WTC11 (cell line): ENCODE measurements around the gene DCUN1D3. TPM values are rescaled to one million over a fixed set of nuclear protein-coding genes. Genes with fewer than 3 reads are reported as not detected.

Experiments
- ATAC-seq: fragments of 200-7000 bp; cut with Tn5 transposase; 2 replicates; pipeline ENCODE4 v1.10.0; 2021; ENCODE audit warnings: mild to moderate bottlenecking, moderate library complexity
- CTCF ChIA-PET: fragments of 300-600 bp; sonication (Branson Sonifier 250); formaldehyde crosslinking; loops from one replicate; lab custom pipeline; 2021; ENCODE audit warnings: antibody characterized with exemption; lab: Charles Lee
- POLR2A ChIA-PET: fragments of 350-600 bp; sonication (Branson Sonifier 250); formaldehyde crosslinking; loops from one replicate; lab custom pipeline; 2021; ENCODE audit warnings: antibody characterized with exemption; lab: Charles Lee
- DNase-seq: peaks from one replicate; pipeline ENCODE4 v3.0.0; 2021; ENCODE audit warnings: low spot score
- H3K27ac Mint-ChIP-seq: 2 replicates; pipeline ENCODE4 v1.8.0; 2021; ENCODE audit warnings: mixed read lengths
- H3K27me3 Mint-ChIP-seq: 2 replicates; pipeline ENCODE4 v1.8.0; 2021; ENCODE audit warnings: low read depth, mild to moderate bottlenecking, moderate library complexity, mixed read lengths
- H3K36me3 Mint-ChIP-seq: 2 replicates; pipeline ENCODE4 v1.8.0; 2021; ENCODE audit warnings: mixed read lengths
- H3K4me1 Mint-ChIP-seq: 2 replicates; pipeline ENCODE4 v1.8.0; 2022; ENCODE audit warnings: mixed read lengths
- H3K4me3 Mint-ChIP-seq: 2 replicates; pipeline ENCODE4 v1.8.0; 2021; ENCODE audit warnings: mild to moderate bottlenecking, moderate library complexity, mixed read lengths
- H3K9me3 Mint-ChIP-seq: 2 replicates; pipeline ENCODE4 v1.8.0; 2021; ENCODE audit warnings: mixed read lengths
- CBFB ChIP-seq: sonication (generic); formaldehyde crosslinking; IDR thresholded peaks from 2 replicates; pipeline ENCODE4 v1.8.1; 2022; ENCODE audit warnings: mild to moderate bottlenecking, low read depth, missing genetic modification reagents
- ETV6 ChIP-seq: sonication (generic); formaldehyde crosslinking; IDR thresholded peaks from 2 replicates; pipeline ENCODE4 v1.8.1; 2022; ENCODE audit warnings: mild to moderate bottlenecking, missing genetic modification reagents
- IRF2 ChIP-seq: sonication (generic); formaldehyde crosslinking; IDR thresholded peaks from 2 replicates; pipeline ENCODE4 v1.8.0; 2022; ENCODE audit warnings: low read depth, missing genetic modification reagents, borderline replicate concordance
- NR3C1 ChIP-seq: sonication (generic); formaldehyde crosslinking; conservative IDR thresholded peaks from 2 replicates; pipeline ENCODE4 v1.8.1; 2023; ENCODE audit warnings: low read depth, mild to moderate bottlenecking, missing genetic modification reagents
- OVOL2 ChIP-seq: fragments of 250-450 bp; sonication (Bioruptor Pico); IDR thresholded peaks from 2 replicates; pipeline ENCODE4 v1.9.0; 2021; ENCODE audit warnings: mild to moderate bottlenecking, borderline replicate concordance
- RORB ChIP-seq: fragments of 250-450 bp; sonication (Bioruptor Pico); IDR thresholded peaks from 2 replicates; pipeline ENCODE4 v1.9.0; 2021; ENCODE audit warnings: mild to moderate bottlenecking
- SMAD3 ChIP-seq: sonication (generic); formaldehyde crosslinking; IDR thresholded peaks from 2 replicates; pipeline ENCODE4 v1.8.0; 2022; ENCODE audit warnings: missing genetic modification reagents, mild to moderate bottlenecking, borderline replicate concordance
- SP1 ChIP-seq: sonication (generic); formaldehyde crosslinking; conservative IDR thresholded peaks from 2 replicates; pipeline ENCODE4 v1.8.1; 2022; ENCODE audit warnings: missing genetic modification reagents
- TEAD1 ChIP-seq: sonication (generic); formaldehyde crosslinking; IDR thresholded peaks from 2 replicates; pipeline ENCODE4 v1.8.0; 2022; ENCODE audit warnings: mild to moderate bottlenecking, missing genetic modification reagents
- ZNF121 ChIP-seq: sonication (generic); formaldehyde crosslinking; IDR thresholded peaks from 2 replicates; pipeline ENCODE4 v1.8.0; 2023; ENCODE audit warnings: missing genetic modification reagents
- ZNF232 ChIP-seq: sonication (generic); formaldehyde crosslinking; IDR thresholded peaks from 2 replicates; pipeline ENCODE4 v1.8.0; 2022; ENCODE audit warnings: mild to moderate bottlenecking, missing genetic modification reagents
- ZNF671 ChIP-seq: fragments of 250-450 bp; sonication (Bioruptor Pico); IDR thresholded peaks from 2 replicates; pipeline ENCODE4 v1.8.0; 2021; ENCODE audit warnings: mild to moderate bottlenecking
- total RNA-seq: library from RNA; stranded (reverse); gene quantifications from 3 replicates; pipeline ENCODE4 v1.2.3, GENCODE V29; 2021
- TF ChIP-seq, protein P1 (sequence below): sonication (generic); formaldehyde crosslinking; IDR thresholded peaks from 2 replicates; pipeline ENCODE4 v1.8.0; 2022; ENCODE audit warnings: mild to moderate bottlenecking, missing genetic modification reagents
- TF ChIP-seq, protein P2 (sequence below): sonication (generic); formaldehyde crosslinking; IDR thresholded peaks from 2 replicates; pipeline ENCODE4 v1.8.0; 2022; ENCODE audit warnings: mild to moderate bottlenecking, missing genetic modification reagents
- TF ChIP-seq, protein P3 (sequence below): fragments of 250-450 bp; sonication (Bioruptor Pico); IDR thresholded peaks from 2 replicates; pipeline ENCODE4 v2.1.2; 2022; ENCODE audit warnings: mild to moderate bottlenecking, moderate library complexity
- TF ChIP-seq, protein P4 (sequence below): sonication (generic); formaldehyde crosslinking; IDR thresholded peaks from 2 replicates; pipeline ENCODE4 v1.8.1; 2022; ENCODE audit warnings: low read depth, mild to moderate bottlenecking, moderate library complexity, missing genetic modification reagents, borderline replicate concordance
- TF ChIP-seq, protein P5 (sequence below): sonication (generic); formaldehyde crosslinking; IDR thresholded peaks from 2 replicates; pipeline ENCODE4 v1.8.1; 2023; ENCODE audit warnings: mild to moderate bottlenecking, missing genetic modification reagents
- TF ChIP-seq, protein P6 (sequence below): fragments of 250-450 bp; sonication (Bioruptor Pico); IDR thresholded peaks from 2 replicates; pipeline ENCODE4 v1.8.0; 2021; ENCODE audit warnings: mild to moderate bottlenecking
- TF ChIP-seq, protein P7 (sequence below): sonication (generic); formaldehyde crosslinking; IDR thresholded peaks from 2 replicates; pipeline ENCODE4 v1.8.0; 2022; ENCODE audit warnings: mild to moderate bottlenecking, missing genetic modification reagents
- TF ChIP-seq, protein P8 (sequence below): fragments of 250-450 bp; sonication (Bioruptor Pico); conservative IDR thresholded peaks from 2 replicates; pipeline ENCODE4 v1.9.0; 2021; ENCODE audit warnings: mild to moderate bottlenecking

Gene DCUN1D3
- total RNA-seq, 1 experiment from 2014 or later: 14.7 TPM

DNA sequence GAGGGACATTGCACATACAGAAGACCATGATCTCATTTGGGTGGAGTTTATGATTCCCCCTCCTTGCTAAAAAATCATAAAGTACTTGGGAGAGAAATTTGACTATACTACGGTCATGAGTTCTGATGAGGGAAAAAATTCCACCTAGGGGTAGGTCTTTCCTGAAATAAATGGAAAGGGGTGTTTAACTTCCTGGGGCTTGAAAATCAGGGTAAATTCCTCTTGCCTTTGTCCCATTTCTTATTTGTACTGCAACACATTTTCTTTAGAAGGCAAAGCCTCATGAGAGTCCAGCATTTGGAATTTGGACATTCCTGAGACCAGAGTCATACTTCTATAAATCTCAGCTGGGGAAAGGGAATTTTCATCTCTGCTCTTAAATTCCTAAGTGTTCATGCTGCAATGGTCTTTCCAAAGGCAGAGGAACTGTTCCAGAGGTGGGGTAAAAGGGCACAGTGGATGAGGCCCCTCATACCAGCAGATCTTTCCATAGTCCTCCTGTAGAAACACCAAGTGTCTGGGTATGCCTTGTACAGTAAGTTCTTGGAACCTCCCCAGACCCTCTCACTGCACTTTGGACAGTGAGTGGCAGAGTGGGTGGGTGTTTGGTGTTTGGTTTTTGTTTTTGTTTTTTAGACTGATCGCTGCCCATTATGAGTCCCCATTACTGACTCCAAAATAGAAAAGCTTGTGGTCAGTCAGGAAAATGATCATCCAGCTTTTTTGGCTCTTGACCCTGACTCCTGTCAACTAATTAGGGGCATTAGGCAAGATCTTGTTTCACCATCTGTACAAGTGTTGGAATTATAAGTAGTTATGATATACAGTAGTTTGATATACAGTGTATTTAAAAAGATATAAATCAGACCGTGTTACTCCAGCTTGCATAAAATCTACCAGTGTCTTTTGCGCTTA is 6.4 kb upstream of the DCUN1D3 start:
- Mint-ChIP-seq H3K4me3 (no peak overlapping the region), H3K4me1 (peaks cover 29% of the 10 kb centered on the region), H3K27me3 (no peaks in the 10 kb centered on the region)
- TF ChIP-seq OVOL2 (CRISPR knock-in tag) (no peak), SP1 (CRISPR knock-in tag) (no peak), ZNF121 (CRISPR knock-in tag) (no peak), RORB (CRISPR knock-in tag) (no peak), SMAD3 (CRISPR knock-in tag) (no peak), TEAD1 (CRISPR knock-in tag) (no peak), CBFB (CRISPR knock-in tag) (no peak), ZNF232 (CRISPR knock-in tag) (no peak), ZNF671 (CRISPR knock-in tag) (no peak), IRF2 (no peak)
- TF ChIP-seq, protein P1, sequence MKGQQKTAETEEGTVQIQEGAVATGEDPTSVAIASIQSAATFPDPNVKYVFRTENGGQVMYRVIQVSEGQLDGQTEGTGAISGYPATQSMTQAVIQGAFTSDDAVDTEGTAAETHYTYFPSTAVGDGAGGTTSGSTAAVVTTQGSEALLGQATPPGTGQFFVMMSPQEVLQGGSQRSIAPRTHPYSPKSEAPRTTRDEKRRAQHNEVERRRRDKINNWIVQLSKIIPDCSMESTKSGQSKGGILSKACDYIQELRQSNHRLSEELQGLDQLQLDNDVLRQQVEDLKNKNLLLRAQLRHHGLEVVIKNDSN: no peak
- TF ChIP-seq, protein P2, sequence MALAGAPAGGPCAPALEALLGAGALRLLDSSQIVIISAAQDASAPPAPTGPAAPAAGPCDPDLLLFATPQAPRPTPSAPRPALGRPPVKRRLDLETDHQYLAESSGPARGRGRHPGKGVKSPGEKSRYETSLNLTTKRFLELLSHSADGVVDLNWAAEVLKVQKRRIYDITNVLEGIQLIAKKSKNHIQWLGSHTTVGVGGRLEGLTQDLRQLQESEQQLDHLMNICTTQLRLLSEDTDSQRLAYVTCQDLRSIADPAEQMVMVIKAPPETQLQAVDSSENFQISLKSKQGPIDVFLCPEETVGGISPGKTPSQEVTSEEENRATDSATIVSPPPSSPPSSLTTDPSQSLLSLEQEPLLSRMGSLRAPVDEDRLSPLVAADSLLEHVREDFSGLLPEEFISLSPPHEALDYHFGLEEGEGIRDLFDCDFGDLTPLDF (CRISPR knock-in tag): no peak
- TF ChIP-seq, protein P3, sequence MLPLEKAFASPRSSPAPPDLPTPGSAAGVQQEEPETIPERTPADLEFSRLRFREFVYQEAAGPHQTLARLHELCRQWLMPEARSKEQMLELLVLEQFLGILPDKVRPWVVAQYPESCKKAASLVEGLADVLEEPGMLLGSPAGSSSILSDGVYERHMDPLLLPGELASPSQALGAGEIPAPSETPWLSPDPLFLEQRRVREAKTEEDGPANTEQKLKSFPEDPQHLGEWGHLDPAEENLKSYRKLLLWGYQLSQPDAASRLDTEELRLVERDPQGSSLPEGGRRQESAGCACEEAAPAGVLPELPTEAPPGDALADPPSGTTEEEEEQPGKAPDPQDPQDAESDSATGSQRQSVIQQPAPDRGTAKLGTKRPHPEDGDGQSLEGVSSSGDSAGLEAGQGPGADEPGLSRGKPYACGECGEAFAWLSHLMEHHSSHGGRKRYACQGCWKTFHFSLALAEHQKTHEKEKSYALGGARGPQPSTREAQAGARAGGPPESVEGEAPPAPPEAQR: no peak
- TF ChIP-seq, protein P4, sequence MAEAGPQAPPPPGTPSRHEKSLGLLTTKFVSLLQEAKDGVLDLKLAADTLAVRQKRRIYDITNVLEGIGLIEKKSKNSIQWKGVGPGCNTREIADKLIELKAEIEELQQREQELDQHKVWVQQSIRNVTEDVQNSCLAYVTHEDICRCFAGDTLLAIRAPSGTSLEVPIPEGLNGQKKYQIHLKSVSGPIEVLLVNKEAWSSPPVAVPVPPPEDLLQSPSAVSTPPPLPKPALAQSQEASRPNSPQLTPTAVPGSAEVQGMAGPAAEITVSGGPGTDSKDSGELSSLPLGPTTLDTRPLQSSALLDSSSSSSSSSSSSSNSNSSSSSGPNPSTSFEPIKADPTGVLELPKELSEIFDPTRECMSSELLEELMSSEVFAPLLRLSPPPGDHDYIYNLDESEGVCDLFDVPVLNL: no peak
- TF ChIP-seq, protein P5, sequence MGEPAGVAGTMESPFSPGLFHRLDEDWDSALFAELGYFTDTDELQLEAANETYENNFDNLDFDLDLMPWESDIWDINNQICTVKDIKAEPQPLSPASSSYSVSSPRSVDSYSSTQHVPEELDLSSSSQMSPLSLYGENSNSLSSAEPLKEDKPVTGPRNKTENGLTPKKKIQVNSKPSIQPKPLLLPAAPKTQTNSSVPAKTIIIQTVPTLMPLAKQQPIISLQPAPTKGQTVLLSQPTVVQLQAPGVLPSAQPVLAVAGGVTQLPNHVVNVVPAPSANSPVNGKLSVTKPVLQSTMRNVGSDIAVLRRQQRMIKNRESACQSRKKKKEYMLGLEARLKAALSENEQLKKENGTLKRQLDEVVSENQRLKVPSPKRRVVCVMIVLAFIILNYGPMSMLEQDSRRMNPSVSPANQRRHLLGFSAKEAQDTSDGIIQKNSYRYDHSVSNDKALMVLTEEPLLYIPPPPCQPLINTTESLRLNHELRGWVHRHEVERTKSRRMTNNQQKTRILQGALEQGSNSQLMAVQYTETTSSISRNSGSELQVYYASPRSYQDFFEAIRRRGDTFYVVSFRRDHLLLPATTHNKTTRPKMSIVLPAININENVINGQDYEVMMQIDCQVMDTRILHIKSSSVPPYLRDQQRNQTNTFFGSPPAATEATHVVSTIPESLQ (CRISPR knock-in tag): no peak
- TF ChIP-seq, protein P6, sequence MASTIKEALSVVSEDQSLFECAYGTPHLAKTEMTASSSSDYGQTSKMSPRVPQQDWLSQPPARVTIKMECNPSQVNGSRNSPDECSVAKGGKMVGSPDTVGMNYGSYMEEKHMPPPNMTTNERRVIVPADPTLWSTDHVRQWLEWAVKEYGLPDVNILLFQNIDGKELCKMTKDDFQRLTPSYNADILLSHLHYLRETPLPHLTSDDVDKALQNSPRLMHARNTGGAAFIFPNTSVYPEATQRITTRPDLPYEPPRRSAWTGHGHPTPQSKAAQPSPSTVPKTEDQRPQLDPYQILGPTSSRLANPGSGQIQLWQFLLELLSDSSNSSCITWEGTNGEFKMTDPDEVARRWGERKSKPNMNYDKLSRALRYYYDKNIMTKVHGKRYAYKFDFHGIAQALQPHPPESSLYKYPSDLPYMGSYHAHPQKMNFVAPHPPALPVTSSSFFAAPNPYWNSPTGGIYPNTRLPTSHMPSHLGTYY: no peak
- TF ChIP-seq, all 79 proteins: peak for 0
- Mint-ChIP-seq H3K9me3 (no peaks in the 10 kb centered on the region), H3K27ac (no peak overlapping the region), H3K36me3 (no peaks in the 10 kb centered on the region)
- no peak for DNase-seq
- ATAC-seq: no peak
- POLR2A ChIA-PET: interaction anchor here (0.5 kb wide), 1 partner anchor 122 kb away, joined by 4 read pairs; no protein-coding TSS in a partner anchor
- CTCF ChIA-PET: no interaction called here

DNA sequence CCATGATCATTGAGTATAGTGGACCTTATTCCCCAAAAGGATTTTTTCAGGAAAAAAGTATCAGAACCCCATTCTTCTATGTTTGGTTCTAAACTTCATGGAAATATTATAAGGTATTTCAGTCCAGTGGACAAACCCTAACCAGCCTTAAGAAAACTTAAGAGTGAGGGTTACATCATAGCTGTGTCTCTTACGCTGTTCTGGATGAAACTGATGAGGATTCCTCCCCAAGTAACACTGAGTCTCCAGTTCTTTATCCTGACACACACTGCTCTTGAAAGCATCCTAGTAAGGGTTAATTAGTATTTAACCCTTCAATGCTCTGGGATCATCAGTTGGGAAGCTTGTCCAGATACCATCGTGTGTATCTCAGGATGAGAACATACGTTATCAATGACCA is 5.4 kb upstream of the DCUN1D3 start:
- ATAC-seq (no peak), DNase-seq (no peak)
- CTCF ChIA-PET: no interaction called here
- Mint-ChIP-seq H3K4me1 (peaks cover 33% of the 10 kb centered on the region), H3K27ac (no peak overlapping the region), H3K27me3 (no peaks in the 10 kb centered on the region), H3K4me3 (no peak overlapping the region), H3K9me3 (no peaks in the 10 kb centered on the region), H3K36me3 (no peaks in the 10 kb centered on the region)
- POLR2A ChIA-PET: no interaction called here
- no peak for TF ChIP-seq NR3C1 (CRISPR knock-in tag)
- TF ChIP-seq, protein P7, sequence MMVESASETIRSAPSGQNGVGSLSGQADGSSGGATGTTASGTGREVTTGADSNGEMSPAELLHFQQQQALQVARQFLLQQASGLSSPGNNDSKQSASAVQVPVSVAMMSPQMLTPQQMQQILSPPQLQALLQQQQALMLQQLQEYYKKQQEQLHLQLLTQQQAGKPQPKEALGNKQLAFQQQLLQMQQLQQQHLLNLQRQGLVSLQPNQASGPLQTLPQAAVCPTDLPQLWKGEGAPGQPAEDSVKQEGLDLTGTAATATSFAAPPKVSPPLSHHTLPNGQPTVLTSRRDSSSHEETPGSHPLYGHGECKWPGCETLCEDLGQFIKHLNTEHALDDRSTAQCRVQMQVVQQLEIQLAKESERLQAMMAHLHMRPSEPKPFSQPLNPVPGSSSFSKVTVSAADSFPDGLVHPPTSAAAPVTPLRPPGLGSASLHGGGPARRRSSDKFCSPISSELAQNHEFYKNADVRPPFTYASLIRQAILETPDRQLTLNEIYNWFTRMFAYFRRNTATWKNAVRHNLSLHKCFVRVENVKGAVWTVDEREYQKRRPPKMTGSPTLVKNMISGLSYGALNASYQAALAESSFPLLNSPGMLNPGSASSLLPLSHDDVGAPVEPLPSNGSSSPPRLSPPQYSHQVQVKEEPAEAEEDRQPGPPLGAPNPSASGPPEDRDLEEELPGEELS (CRISPR knock-in tag): no peak
- no peak for TF ChIP-seq ZNF232 (CRISPR knock-in tag)
- TF ChIP-seq, protein P8, sequence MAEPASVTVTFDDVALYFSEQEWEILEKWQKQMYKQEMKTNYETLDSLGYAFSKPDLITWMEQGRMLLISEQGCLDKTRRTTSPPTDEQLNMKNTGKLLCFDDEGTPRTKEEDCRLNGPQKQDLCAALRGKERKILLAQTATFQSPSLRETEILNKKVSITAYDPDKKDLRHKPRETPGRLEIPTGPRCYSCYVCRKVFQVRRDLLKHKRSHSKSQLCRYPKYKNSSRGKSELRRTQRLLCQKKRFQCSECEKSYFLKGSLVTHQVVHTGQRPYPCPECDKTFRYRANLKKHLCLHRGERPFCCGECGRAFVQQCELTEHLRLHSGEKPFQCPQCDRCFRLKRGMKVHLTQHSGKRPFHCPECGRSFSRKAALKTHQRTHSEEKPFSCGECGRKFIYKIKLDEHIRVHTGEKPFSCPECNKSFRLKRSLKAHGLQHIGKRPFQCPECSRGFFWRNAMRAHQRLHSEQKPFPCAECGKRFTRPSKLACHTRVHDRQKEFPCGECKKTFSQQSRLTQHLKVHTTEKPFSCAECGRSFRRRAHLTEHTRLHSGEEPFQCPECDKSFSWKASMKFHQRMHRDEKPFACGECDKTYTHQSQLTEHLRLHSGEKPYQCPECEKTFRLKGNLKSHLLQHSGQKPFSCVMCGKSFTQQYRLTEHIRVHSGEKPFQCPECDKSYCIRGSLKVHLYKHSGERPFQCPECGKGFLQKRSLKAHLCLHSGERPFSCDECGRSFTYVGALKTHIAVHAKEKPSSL (CRISPR knock-in tag): no peak
- no peak for TF ChIP-seq ETV6
- TF ChIP-seq, protein P5 (CRISPR knock-in tag): no peak
